Stimulated activated CD4-positive, alpha-beta T cell treated with anti-CD3 and anti-CD28 coated beads, TNF-alpha, amount 100 ng/mL, for 24 hours (primary cell): ENCODE measurements around the gene KIAA1328.
A peak's percentile ranks its signal among the peaks of the same experiment; 100 is the strongest.
"Not testable (repeated sequence)": the region's sequence is repeated elsewhere in the genome, so short reads cannot be mapped to it uniquely, and the experiment has no call there.

ENCODE experiments used
- DNase-seq, 3 experiments: peaks; one replicate each; pipeline ENCODE4 v3.0.0-alpha.2; 2020; ENCODE audit warnings: low read depth in 3 of 3

The KIAA1328 gene

DNA sequence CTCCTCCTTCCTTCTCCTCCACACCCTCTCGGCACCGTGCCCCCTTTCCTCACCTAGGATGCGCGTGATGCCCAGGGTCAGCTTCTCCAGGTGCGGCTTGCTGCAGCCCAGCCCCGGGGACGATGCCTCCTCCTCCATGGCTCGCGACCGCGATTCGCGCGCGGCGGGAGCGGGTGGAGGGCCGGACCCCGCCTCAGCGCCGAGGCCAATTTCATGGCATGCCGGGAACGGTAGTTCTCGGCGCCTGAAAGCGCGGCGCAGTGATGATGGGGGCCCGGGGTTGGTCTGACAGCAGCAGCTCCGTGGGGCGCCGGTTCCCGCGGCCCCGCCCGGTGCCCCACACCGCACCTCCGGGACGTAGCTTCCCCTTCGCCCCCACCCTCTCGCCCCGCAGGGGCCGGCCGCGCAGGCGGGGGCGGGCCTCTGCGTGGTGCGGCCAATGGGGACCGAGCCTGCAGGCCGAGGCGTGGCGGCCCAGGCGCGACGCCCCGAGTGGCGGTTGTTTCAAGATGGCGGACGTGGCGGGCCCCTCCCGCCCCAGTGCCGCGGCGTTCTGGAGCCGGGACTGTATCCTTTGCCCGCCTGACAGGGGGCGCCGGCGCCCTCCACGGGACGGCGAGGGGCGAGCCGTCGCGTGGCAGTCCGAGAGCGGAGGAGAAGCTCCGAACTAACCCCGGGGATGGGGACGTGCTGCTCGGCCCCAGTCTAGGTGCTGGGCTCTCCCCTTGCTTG is at the start of gene KIAA1328, which contains the start of gene TPGS2:
Gene KIAA1328, plus strand, starts transcription at position 498 of the 732 bp plus-strand sequence. Its CDS starts 12 bp downstream, at position 510.
Gene TPGS2, minus strand, starts transcription at position 373 of the 732 bp plus-strand sequence. Its CDS starts 235 bp downstream, at position 138.
- DNase-seq = peak; percentile 64 to 86 (median 74)

DNA sequence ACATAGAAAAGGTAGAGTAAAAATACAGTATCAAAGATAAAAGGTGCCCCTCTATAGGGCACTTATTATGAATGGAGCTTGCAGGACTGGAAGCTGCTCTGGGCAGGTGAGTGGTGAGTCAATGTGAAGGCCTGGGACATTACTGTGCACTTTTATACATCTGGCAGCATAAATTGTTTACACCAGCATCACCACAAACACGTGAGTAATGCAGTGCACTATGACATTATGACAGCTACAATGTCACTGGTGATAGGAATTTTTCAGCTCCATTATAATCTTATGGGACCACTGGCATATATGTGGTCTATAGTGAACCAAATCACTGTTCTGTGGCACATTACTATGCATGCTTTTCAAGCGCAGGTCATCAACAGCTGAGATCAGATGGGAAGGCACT is 48.2 kb upstream of the KIAA1328 start:
- no peak for DNase-seq

DNA sequence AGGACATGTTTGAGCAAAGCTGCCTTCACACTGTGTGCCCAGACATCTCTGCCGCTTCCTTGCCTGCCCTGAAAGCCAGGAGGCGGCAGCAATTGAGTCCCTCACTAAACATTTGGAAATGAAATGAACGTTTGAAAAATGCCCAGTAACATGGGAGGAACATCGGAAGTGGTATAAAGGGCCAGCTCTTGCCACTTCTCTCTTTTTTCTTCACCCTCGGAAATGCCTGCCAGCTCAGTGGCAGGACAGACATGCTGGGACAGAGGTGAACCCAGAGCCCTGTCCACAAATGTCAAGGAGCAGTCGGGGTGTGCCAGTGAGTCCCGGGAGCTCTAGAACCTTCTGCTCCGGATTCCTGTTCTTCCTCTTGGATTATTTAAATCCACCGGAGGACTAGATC is 46.2 kb upstream of the KIAA1328 start:
- DNase-seq = no peak

DNA sequence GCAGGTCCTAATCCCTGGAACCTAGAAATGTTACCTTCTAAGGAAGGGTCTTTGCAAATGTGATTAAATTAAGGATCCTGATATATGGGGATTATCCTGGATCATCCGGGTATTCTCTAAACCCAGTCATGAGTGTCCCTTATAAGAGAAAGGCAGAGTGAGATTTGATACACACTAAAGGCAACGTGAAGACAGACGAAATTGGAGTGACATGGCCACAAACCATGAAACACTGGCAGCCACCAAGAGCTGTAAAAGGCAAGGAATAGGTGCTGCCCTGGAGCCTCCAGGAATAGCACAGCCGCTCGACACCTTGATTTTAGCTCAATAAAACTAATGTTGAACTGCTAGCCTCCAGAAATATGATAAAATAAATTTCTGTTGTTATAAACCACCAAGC is 45.1 kb upstream of the KIAA1328 start:
- no peak for DNase-seq

DNA sequence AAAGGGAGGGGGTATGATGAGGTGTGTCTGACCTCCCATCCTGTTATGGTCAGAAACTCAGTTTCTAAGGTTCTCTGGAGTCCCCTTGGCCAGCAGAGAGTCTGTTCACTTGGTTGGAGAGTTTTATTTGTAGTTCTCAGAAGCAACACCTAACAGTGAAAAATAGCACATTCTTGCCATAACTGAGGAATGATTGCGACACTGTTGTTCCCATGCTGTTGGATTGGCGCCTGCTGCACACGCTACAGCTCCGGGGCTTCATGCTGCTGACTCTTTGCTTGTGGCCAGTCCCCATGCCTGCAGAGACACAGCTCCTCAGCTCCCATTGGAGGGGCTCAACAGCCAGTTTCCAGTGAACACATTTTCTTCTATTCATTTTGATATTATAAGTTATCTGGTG is 42.2 kb upstream of the KIAA1328 start:
- no peak for DNase-seq

DNA sequence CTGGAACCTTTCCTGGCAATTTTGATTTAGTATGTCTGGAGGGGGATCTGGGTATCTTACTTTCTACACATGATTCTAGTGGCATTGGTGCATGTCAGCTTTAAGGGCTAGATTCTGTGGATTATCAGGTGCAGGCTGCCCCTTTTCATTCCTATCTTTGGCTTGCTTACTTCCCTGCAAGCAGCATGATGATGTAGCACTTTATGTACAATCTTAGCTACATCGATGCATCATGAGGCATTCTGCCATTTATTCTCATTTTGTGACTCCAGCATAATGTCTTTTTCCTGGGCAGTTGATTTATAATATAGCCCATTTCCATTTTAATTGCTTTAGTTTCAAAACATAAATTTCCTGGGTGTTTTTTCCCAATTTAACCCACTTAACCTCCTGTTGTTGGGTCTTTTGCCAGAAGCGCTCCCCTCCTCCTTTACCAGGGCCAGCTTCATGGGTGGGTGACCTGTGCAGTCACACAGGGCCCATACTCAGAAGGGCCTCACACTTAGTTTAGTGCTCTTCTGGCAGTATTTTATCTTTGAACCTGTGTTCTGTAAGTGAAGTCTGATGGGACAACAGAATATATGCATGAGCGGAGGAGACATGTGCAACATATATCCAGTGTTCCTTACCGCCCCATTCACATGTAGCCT is 36.2 kb upstream of the KIAA1328 start:
- no peak for DNase-seq

DNA sequence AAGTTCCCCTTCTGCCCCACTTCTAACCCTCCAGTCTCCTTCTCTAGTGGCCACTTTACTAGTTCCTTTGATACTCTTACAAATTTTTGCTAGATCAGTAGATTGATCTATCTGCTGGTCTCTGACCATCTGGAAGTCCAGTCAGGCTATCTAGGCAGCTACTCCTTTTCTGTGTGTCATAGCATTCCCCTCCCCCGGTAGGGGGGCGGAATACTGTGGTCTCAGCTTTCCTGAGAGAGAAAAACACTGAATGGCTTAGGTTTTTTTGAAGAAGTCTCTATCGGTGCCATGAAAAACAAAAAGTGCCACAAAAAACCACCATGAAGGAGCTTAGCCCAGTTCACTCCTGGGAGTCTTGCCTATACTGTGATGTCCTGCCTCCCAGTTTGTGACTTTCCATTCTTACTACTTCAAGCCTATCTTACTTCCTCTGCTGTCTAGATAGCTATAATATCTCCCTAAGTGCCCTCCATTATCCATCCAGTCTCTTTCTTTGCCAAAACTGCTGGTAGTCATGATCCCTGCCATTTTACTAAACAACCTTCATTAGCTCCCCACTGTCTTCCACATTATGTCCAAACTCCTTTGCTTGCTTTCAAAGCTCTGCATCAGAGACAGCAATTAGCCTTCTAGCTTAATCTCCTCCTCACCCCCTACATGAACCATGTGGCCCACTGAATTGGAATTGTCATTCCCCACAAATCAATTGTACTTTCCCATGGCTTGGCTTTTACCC is 30.0 kb upstream of the KIAA1328 start:
- DNase-seq = no peak

DNA sequence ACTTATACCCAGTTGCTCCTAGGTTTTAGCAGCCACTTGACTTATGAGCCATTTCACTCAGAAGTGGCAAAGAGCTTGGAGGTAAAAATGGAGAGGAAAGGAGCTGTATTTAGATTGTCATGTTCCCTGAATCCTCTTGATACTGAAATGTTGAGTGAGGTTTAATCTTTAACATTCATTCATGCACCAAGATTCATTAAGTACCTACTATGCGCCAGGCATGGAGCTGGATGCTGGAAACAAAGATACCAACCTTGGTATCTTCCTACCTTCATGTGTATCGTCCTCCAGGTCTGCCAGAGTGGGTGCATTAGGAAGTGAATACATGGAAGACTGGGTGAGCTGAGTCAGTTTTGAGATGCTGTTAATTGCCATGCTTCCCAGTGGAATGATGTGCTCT is 23.8 kb upstream of the KIAA1328 start:
- DNase-seq = no peak

DNA sequence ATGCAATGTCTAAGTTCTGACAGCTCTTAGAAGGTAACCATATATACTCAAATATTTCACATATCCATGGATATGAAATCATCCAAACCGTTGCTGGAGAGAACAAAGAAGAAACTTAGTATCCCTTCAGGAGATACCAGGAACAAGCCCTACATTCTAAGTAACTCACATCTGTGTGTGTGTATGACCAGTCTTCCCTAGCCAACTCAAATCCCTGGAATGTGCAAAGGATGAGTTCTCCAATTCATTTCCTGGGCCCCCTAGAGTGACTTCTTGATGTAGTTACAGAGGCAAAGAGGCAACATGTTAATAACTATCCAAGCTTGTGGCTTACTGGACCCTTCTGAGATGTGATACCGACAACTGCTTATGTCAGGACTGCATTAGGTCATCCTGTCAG is 20.2 kb upstream of the KIAA1328 start:
- no peak for DNase-seq

DNA sequence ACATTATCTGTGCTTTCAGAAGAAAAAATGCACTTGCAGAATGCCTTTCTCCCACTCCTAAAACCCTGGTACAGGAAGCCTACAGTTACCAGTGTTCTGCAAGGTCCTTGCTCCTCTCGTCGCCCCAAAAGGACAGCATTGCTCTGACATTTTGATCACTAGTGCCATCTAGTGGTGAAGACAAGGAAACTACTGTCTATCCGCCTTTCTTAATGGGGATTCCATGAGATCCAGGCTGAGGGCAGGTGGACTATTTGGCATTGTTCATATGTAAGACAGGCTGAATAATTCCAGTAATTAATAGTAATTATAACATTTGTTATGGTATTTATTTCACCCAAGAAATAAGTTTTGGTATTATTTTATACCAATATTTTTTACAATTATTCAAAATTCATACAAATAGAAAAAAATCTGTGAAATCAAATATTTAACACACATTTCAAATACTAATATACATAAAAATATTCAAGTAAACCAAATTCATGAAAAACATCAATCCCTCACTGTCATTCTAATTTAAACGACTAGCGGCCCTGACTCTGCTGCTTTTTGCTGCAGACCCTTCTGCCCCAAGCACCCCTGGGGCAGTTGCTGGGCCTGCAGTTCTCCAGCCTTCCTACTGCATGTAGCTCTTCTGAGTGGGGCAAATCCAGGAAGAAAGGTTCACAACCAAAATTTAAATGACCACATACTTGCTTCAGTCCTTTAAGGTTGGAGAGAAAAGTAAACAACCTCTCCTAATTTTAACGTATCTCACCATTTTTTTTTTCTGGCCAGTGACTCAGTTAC is 19.1 kb upstream of the KIAA1328 start:
- no peak for DNase-seq

DNA sequence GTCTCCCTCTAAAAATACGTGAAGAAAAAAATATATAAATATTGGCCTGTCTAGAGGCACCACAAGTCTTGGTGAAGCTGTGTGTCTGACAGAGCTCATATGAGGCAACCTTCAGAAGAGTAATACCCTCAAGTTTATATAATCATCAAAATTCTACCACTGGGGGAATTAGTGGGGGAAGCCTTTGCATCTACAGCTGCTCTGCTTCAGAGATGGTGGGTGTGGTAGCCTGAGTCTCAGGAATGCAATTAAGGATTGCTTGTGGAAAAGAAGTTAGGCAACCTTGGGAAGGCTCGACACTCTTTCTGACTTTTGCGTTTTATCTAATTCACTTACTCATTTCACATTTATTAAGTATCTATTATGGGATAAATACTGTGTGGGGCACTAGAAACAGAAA is 17.5 kb upstream of the KIAA1328 start:
- DNase-seq = no peak

DNA sequence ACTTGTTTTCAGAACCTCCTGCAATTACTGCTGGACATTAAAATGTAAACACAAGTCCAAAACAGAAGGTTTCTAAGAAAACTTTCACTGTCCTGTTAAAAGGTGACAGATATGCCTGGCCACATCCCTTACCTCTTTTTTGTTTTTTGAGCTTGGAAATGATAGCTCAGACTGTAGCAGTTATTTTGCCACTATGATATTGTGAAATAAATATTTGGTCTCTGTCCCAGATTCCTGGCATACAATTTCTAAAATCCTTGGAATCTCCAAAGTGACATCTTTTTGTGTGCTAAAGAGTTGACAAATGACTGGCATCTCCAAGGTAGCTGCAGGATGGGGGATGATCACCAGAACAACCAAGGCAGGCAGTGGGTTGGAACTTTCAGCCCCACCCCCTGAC is 17.0 kb upstream of the KIAA1328 start:
- DNase-seq = no peak

DNA sequence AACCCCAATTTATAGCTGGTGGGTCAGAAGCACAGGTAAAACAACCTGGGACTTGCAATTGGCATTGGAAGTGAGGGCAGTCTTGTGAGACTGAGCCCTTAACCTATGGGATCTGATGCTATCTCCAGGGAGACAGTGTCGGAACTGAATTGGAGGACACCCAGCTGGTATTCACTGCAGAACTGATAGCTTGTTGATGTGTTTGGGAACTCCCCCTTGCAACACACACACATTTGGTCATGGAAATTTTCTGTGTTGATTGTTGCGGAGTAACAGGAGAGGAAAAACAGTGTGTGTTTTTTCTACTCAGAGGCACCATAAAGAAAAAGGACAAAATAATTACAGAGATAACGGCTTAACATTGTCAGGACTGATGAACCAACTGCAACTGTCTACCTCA is 16.2 kb upstream of the KIAA1328 start:
- no peak for DNase-seq

DNA sequence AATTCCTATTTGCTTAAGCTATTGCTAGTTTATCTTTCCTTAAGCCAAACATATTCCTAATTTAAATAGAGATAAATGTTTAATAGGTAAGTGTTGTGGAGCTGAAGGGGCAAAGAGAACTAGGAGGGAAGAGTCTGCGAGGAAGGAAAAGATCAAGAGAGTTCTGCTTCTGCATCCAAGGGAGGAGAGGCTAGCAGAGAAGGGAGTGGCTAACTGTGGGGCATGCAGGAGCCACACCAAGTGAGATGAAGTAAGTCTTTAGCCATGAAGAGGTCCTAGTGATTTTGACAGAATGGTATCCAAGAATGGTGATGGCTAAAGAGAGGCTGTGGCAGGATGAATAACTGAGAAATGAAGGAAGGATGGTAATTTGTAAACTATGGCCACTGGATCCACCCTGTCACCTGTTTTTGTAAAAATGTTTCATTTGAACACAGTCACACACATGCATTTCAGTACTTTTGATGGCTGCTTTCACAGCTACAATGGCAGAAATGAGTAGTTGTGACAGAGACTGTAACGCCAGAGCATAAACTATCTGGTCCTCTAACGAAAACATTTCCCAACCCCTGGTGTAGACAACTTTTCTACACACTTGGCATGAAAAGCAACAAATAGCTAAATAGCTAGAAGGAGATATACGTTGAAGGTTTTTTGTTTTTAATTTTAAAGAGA is 15.7 kb upstream of the KIAA1328 start:
- no peak for DNase-seq

DNA sequence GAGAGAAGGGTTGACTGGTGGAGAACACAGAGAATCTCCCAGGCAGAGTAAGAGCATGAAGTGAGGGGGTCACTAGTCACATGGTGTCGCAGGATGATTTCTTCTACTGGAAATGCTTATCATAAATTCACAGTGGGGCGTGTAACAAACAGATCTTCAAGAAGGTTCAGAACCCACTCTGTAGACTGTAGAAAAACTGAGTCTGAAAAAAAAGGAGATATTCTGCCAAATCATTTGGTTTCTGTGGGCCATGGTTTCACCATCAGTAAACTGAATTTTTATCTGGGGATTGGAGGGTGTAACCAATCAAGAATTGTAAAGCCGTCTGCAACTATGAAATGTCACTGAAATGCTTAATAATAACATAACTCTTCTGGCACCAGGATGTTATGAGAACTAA is 15.1 kb upstream of the KIAA1328 start:
- no peak for DNase-seq

DNA sequence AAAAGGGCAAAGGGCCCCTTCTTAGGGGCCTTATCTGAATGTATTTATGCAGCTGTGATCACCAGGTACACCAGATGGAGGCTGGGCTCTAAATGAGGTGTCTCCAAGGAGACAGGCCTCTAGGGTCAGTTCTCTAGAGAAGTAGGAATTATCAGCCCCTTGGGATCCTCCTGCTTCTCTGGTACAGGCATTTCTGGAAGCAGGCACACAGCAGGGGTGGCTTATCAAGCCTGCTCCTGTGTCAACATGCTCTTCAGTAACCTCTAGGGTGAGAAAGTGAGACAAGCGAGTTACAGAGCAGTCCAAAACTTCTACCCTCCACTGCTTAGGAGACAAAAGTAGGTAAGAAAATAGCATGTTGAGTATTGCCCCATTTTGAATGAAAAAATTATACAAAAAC is 13.9 kb upstream of the KIAA1328 start:
- DNase-seq = no peak

DNA sequence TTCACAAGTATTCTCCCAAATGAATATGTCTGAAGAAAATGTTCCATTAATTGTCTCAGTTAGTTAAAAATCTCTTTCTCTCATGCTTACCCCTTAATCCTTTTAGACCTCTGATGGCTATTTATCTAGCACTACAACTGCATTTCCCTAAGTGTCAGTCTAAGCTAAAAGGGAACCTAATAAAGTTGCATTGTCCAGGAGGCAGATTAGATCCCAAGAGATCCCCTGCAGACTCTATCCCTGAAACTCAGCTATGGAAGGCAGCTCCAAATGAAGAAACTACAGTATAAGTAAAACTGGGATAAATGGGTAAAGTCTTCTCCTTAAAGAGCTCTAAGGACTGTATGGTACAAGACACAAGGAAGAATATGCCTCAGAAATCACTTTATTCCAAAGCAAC is 12.8 kb upstream of the KIAA1328 start:
- DNase-seq = not testable (repeated sequence)

DNA sequence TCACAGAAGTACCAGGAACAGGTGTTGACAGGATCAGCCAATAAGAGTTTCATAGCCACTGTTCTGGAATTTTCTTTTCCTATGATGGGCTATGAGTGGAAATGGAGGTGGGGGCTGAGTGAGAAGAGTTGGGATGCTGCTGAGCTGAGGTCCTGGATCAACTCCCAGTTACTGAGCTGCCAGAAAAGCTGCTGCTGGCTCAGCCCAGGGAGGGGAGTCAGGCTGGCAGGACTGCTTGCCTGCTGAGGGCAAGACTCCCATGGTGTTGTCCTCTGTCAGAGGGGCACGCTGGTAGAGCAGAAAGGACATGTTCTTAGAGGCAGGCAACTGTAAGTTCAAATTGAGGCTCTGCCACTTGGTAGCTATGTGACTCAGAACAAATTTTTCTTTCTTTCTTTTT is 11.9 kb upstream of the KIAA1328 start:
- no peak for DNase-seq

DNA sequence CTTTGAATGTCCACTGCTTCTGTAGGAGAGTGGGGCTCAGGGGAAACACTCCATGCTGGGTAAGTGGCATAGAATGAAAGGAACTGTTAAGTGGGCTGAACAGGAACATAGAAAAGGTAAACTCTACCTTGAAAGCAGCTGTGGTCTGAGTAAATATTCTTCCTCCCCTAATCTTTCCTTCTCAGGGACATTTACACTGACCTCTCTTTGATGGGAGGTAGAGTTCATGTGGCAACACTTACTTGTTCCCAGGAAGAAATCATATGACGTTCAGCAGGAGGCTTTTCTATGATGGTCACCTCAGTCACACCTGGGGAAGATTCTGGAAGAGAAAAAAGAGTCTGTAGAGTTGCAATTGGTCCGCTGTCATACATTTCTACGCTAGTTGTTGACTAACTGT is 10.3 kb upstream of the KIAA1328 start:
- no peak for DNase-seq

DNA sequence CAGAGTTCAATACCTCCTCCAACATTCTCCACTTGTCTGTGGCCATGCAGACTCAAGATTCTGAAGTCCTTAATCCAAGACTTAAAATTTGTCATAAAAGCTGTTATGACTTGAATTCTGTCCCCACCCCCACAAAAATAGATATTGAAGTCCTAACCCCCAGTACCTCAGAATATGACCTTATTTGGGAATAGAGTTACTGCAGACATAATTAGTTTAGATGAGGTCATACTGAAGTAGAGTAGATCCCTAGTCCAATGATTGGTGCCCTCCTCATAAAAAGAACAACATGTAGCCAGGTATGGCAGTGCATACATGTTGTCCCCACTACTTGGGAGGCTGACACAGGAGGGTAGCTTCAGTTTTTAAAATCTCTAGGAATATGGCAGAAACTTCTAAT is 9.3 kb upstream of the KIAA1328 start:
- DNase-seq = no peak

DNA sequence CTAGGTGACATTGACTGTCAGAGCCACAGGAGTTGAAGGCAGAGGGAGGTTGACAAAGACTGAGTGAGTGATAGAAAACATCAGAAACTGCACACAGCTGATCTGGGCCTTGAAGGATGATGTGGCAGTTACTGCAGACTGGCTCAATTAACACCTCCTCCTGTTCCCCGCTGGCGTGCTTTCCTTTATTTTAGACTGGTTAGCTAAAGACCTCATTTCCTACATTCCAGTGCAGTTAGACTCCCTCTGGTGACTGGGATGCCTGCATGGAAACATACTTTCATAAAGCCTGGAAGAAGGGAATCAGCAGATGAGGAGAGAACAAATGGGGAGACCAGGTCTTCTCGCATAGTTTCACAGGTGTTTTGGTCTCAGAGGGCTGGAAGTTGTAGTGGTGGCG is 7.2 kb upstream of the KIAA1328 start:
- DNase-seq = no peak
